Dedifferentiated amniotic fluid mesenchymal stem cell (primary cell): ENCODE data around the gene CAPN15.
A peak's percentile ranks its signal among the peaks of the same experiment; 100 is the strongest.

Source experiments
- DNase-seq: peaks from one replicate; pipeline ENCODE4 v3.0.0-alpha.2; 2016; ENCODE audit errors: extremely low spot score

The CAPN15 gene

GRCh38 chr16:544517-544916, 17.0 kb downstream of the CAPN15 start:
- DNase-seq: no peak

- no peak for DNase-seq
Measured at GRCh38 chr16:546909-547770, 19.6 kb downstream of the CAPN15 start.

GRCh38 chr16:548586-548985, 21.1 kb downstream of the CAPN15 start:
- no peak for DNase-seq

GRCh38 chr16:549544-550263, 22.2 kb downstream of the CAPN15 start:
- DNase-seq: no peak

GRCh38 chr16:551210-551609, 23.7 kb downstream of the CAPN15 start:
- no peak for DNase-seq

GRCh38 chr16:552171-552570, 24.7 kb downstream of the CAPN15 start:
- DNase-seq: no peak

- no peak for DNase-seq
Measured at GRCh38 chr16:553601-554296, 26.2 kb downstream of the CAPN15 start.

- DNase-seq: no peak
Measured at GRCh38 chr16:554297-554621, 26.7 kb downstream of the CAPN15 start.

- DNase-seq: peak; percentile 16
Measured at GRCh38 chr16:554640-555365, 27.3 kb downstream of the CAPN15 start.

GRCh38 chr16:555528-556473, 28.3 kb downstream of the CAPN15 start:
- no peak for DNase-seq

GRCh38 chr16:556474-557173, 29.1 kb downstream of the CAPN15 start:
- no peak for DNase-seq

GRCh38 chr16:557463-558297, 30.2 kb downstream of the CAPN15 start:
- DNase-seq: no peak

- DNase-seq: no peak
Measured at GRCh38 chr16:558298-559020, 30.9 kb downstream of the CAPN15 start.

GRCh38 chr16:559021-559380, 31.5 kb downstream of the CAPN15 start:
- DNase-seq: no peak

- no peak for DNase-seq
Measured at GRCh38 chr16:559411-560203, 32.1 kb downstream of the CAPN15 start.

- DNase-seq: no peak
Measured at GRCh38 chr16:560204-560700, 32.7 kb downstream of the CAPN15 start, which contains the start of gene PRR35. Gene PRR35, plus strand, starts transcription at chr16:560394. Its CDS starts 2,901 bp downstream, at chr16:563295.

- no peak for DNase-seq
Measured at GRCh38 chr16:560701-561412, 33.3 kb downstream of the CAPN15 start.
